Neutrophil (primary cell): ENCODE data around the gene TRDMT1.

Experiments used
- H3K27ac ChIP-seq: fragments of 200-600 bp; sonication (generic); 2 replicates; pipeline ENCODE4 v1.5.1; 2016; ENCODE audit warnings: mild to moderate bottlenecking, moderate library complexity
- H3K27me3 ChIP-seq: fragments of 200-600 bp; sonication (generic); 2 replicates; pipeline ENCODE4 v1.6.0; 2016; ENCODE audit warnings: mild to moderate bottlenecking
- H3K36me3 ChIP-seq: fragments of 200-600 bp; sonication (generic); 2 replicates; pipeline ENCODE4 v1.5.1; 2017
- H3K4me1 ChIP-seq, 2 experiments: fragments of 200-600 bp in 1 of 2; sonication (generic) in 1 of 2; 1 replicate in 1 of 2; 2 replicates in 1 of 2; pipeline versions ENCODE4 v1.5.1 to v1.6.1; 2013 to 2016; ENCODE audit warnings: low read depth in 1 of 2, low read length in 1 of 2, mild to moderate bottlenecking in 1 of 2, moderate library complexity in 1 of 2; ENCODE audit not compliant: control insufficient read depth in 1 of 2, insufficient read depth in 1 of 2
- H3K4me3 ChIP-seq, 2 experiments: fragments of 200-600 bp in 1 of 2; sonication (generic) in 1 of 2; 1 replicate in 1 of 2; 2 replicates in 1 of 2; pipeline ENCODE4 v1.5.1; 2013 to 2016; ENCODE audit warnings: low read depth in 1 of 2, low read length in 1 of 2, mild to moderate bottlenecking in 1 of 2, moderate library complexity in 1 of 2
- H3K9me3 ChIP-seq: fragments of 200-600 bp; sonication (generic); 2 replicates; pipeline ENCODE4 v1.5.1; 2016
- CTCF ChIP-seq: fragments of 200-600 bp; sonication (generic); IDR thresholded peaks from 2 replicates; pipeline ENCODE4 v1.5.1; 2016; ENCODE audit warnings: antibody characterized with exemption

Gene TRDMT1

GRCh38 chr10:17109475-17110207 is 91.8 kb downstream of the TRDMT1 start:
- TF ChIP-seq CTCF = no peak
- Histone ChIP-seq H3K9me3 (no peaks in the 10 kb centered on the region), H3K27me3 (no peaks in the 10 kb centered on the region), H3K27ac (no peak overlapping the region), H3K36me3 (no peaks in the 10 kb centered on the region), H3K4me1 (no peaks in the 10 kb centered on the region), H3K4me3 (no peak overlapping the region)

GRCh38 chr10:17109046-17109445 is 92.4 kb downstream of the TRDMT1 start:
- Histone ChIP-seq H3K27me3 (no peaks in the 10 kb centered on the region), H3K4me3 (no peak overlapping the region), H3K9me3 (no peaks in the 10 kb centered on the region), H3K36me3 (no peaks in the 10 kb centered on the region), H3K4me1 (no peaks in the 10 kb centered on the region), H3K27ac (no peak overlapping the region)
- no peak for TF ChIP-seq CTCF

- H3K27ac ChIP-seq = no peak overlapping the region
- no peaks in the 10 kb centered on the region for H3K36me3 ChIP-seq
- H3K9me3 ChIP-seq = no peaks in the 10 kb centered on the region
- H3K4me1 ChIP-seq = no peaks in the 10 kb centered on the region
- no peaks in the 10 kb centered on the region for H3K27me3 ChIP-seq
- no peak overlapping the region for H3K4me3 ChIP-seq
- no peak for TF ChIP-seq CTCF
Observed at GRCh38 chr10:17106991-17107390, 94.5 kb downstream of the TRDMT1 start.

GRCh38 chr10:17101910-17102266 is 99.6 kb downstream of the TRDMT1 start:
- Histone ChIP-seq H3K27me3 (no peaks in the 10 kb centered on the region), H3K9me3 (no peaks in the 10 kb centered on the region), H3K4me1 (no peaks in the 10 kb centered on the region), H3K27ac (no peak overlapping the region), H3K4me3 (no peak overlapping the region), H3K36me3 (no peaks in the 10 kb centered on the region)
- no peak for TF ChIP-seq CTCF

- H3K9me3 ChIP-seq = no peaks in the 10 kb centered on the region
- H3K4me3 ChIP-seq = no peak overlapping the region
- no peak for TF ChIP-seq CTCF
- H3K27ac ChIP-seq = no peak overlapping the region
- H3K36me3 ChIP-seq = no peaks in the 10 kb centered on the region
- H3K27me3 ChIP-seq = no peaks in the 10 kb centered on the region
- H3K4me1 ChIP-seq = no peaks in the 10 kb centered on the region
Observed at GRCh38 chr10:17101257-17101909, 100.1 kb downstream of the TRDMT1 start.
